HG02973 (cell line): Measurements from ENCODE around the gene PPP2R2C.

Source experiments
- ATAC-seq: cut with Tn5 transposase; IDR thresholded peaks from one replicate; pipeline ENCODE4 v1.9.1; 2021; ENCODE audit warnings: moderate library complexity; ENCODE audit not compliant: unreplicated experiment

PPP2R2C gene

GRCh38 chr4:6404611-6405396 lies 67.6 kb downstream of the PPP2R2C start:
- no peak for ATAC-seq

GRCh38 chr4:6403400-6403685 lies 69.1 kb downstream of the PPP2R2C start:
- no peak for ATAC-seq

- ATAC-seq = no peak
These were observed 69.6 kb downstream of the PPP2R2C start for GRCh38 chr4:6402566-6403399.

GRCh38 chr4:6401797-6402196 lies 70.6 kb downstream of the PPP2R2C start:
- ATAC-seq = no peak

- no peak for ATAC-seq
These were observed 75.6 kb downstream of the PPP2R2C start for GRCh38 chr4:6396696-6397236.

DNA sequence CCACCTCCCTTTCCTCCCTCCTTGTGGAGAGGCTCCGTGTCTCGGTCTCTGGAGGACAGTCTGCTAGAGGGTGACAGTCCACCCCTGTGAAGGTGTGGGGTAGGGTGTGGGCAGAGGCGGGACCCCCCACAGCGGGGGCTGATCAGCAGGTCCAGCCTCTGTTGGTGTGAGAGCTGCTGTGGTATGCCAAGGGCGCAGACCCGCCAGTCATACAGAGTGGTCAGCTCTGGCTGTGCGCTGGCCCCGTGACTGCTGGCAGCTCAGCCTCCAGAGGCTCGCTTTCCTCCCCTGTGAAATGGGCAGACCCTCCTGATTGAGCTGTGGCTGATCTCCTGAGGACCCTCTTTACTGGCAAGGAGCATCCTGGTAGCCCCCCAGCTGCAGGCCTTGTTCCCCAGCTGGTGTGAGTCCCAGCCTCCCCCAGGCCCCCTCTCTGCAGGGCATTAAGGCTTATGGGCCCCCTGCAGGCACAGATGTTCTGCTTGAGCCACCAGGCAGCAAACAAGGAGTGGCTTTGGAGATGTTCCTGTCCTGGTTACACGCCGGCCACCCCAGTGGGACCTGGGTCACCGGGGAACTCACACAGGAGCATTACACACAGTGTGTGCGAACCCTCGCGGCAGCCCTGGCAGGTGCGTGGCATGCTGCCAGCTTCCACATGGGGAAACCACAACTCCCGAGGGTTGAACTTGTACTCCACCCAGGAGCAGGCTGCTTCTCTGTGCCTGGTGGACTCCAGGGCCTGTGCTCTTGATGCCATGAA lies 76.8 kb downstream of the PPP2R2C start:
- no peak for ATAC-seq

GRCh38 chr4:6394671-6395081 lies 77.7 kb downstream of the PPP2R2C start:
- no peak for ATAC-seq

DNA sequence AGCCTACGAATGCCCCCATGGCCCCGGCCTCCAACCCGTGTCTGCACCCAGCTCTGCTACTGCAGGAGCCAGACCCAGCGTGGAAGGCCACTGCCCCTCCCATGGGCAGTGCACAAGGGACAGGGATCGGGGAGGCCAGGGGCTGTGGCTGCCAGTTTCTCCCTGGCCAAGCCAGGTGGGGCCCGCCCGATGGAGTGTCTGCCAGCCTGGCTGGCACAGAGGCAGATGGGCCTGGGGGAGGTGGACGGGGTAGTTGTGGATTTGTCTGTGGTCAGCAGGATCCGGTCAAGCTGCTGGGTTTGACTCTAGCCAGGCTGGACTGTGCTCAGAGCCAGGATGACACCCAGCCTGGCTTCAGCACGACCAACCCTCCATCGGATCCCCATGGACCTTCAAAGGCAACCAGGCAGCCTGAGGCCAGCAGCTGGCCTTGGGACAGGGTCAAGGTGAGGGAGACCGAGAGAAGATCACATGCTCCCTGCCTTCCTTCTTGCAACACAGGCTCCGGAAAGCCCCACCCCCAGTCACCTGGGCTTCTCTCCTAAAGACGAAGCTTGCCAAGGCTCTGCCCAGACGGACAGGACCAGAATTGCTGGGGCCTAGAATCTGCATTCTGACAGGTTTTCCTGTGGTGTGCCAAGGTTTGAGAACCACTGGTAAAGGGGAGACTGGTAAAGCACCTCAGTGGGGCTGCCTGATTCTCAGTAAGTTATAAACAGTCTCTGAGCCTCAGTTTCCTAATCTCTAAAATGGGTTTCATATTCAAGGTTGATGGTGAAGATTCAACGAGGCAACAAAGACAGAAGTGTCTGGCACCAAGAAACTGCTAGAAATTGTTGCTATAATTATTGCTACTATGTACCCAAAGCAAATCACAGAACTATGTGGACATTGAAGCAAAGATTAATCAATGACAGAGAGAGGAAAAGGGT lies 78.6 kb downstream of the PPP2R2C start:
- no peak for ATAC-seq

- no peak for ATAC-seq
These were observed 79.3 kb downstream of the PPP2R2C start for GRCh38 chr4:6393066-6393465.

- no peak for ATAC-seq
These were observed 80.0 kb downstream of the PPP2R2C start for GRCh38 chr4:6392407-6392806.

- ATAC-seq = no peak
These were observed 80.6 kb downstream of the PPP2R2C start for GRCh38 chr4:6391852-6392188.

DNA sequence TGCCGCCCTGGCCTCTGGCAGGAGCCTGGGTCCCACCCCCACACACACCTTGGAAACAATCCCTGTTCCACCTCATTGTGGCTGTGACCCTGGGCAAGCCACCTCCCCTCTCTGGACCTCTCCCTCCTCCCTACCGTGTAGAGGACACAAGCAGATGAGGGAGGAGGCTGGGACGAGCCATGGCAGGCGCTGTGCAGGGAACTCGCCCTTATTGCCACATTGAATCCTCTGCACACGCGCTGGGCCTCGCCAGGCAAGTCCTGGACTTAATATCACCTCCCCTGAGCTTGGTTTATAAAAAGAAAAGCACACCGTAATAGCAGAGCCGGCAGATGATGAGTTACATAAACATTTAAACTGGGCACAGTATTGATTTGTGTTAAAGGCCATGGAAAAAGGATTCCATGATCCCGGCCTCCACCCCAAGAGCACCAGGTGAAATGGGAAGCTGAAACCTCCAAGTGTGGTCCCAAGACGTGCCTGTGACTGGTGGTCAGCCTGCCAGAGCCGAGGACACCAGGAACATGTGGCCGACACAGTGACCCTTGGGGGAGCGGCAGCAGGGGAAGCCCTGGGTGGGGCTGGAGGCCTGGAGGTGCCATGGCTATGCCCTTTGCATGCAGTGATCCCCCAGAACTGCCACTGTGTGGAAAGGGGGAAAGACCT lies 81.1 kb downstream of the PPP2R2C start:
- no peak for ATAC-seq

DNA sequence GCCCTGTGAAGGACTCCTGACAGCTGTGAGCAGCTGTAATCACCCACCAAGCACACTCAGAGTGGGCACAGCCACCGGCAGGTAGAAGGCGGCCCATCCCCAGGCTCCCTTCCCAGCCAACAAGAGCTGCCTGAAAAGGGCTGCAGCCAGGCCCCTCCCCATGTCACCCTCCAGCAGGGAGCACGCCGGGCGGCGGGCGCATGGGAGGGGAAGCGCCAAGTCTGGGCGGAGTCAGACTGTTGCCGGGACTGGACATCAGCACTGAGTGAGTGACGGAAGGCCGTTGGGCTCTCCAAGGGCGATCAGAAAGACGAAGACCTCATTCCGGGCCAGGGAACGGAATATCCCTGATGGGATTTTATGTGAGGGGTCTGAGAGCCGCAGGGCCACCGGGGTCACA lies 82.1 kb downstream of the PPP2R2C start:
- no peak for ATAC-seq

DNA sequence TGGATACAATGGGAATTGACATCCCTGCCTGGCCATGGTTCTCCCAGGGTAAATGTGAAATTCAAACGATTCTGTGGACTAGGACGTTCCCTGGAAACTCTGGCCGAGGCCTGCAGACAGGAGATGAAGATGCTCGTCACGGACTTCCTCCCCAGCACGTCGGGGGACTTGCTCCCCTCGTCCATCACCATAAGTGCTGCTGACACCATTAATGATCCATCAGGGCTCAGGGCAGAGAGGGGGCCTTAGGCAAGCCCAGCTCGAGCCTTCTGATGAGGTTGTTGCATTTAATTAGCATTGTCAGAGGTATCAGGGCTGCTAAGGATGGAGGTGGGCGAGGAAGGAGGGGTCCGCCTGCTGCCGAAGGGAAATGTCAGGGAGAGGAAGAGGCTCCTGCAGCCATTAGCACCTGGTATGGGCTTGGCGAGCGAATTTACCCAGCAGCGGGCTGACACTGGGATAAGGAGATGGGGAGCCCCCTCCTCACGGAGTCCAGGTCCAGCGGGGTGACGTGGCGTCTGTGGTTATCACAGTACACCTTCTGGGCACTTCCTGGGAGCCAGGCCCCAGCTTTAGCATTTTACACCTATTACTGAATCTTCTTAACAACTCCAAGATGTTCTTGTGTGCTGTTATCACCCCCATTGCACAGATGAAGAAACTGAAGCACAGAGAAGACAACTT lies 83.1 kb downstream of the PPP2R2C start:
- ATAC-seq = no peak

DNA sequence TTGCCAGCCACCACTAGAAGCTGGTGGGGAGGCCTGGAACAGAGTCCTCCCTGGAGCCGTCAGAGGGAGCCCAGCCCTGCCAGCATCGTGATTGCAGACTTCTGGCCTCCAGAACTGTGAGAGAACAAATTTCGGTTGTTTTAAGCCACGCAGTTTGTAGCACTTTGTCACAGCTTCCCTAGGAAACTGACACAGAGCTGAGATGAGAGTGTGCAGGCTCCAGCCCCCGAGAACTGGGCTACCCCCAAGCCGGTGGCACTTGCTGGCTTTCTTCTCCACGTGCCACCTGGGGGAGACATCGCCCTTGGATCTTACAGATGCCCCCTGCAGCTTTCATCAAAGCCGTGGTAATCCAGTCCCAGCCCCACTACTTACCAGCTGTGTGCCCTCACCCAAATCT lies 83.7 kb downstream of the PPP2R2C start:
- no peak for ATAC-seq

- no peak for ATAC-seq
These were observed 84.5 kb downstream of the PPP2R2C start for GRCh38 chr4:6387946-6388345.

GRCh38 chr4:6386091-6386490 lies 86.3 kb downstream of the PPP2R2C start:
- no peak for ATAC-seq

GRCh38 chr4:6385288-6385687 lies 87.1 kb downstream of the PPP2R2C start:
- no peak for ATAC-seq

DNA sequence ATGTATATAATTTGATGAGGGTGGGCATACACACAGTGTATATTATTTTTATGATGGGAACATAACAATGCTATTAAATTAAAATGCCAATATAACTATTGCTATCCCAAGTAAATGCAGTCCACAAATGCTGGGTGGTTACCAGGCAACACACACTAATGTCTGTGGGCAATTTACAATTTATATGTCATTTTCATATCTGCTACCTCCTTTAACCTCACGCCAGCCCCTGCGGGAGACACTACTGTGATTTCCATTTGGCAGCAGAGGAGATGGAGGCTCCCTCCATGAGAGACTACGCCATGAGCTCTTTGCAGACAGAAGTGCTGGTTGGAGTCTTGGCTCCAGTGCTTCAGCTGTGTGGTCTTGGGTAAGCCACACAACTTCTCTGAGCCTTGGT lies 87.9 kb downstream of the PPP2R2C start:
- no peak for ATAC-seq
